ENCODE measurements around the gene SLC35E2B. TPM values are rescaled to one million over a fixed set of nuclear protein-coding genes. Genes with fewer than 3 reads are reported as not detected.
"Not testable (repeated sequence)": the region's sequence is repeated elsewhere in the genome, so short reads cannot be mapped to it uniquely, and the experiment has no call there.

SLC35E2B gene
- total RNA-seq, 2 donors from 2014 or later: 41.5 to 57.8 TPM

DNA sequence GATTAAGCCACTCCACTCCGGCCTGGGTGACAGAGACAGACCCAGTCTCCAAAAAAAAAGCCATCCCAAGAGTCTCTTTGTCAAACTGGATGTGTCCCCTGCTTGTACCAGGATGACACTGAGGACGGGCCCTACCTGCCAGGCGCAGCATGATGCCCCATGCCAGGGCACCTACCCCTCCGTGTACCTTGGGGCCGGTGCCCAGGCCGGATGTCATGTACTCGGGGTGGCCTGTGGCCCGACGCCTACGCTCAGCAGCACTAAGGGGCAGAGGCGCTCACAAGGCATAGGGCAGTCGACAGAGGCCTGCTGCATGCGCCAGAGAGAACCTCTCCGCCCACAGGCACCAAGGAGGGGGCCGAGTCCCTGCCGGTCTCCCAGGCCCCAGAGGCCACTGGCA is 53.2 kb downstream of the SLC35E2B start:
- H3K4me3 ChIP-seq; H3K36me3 ChIP-seq; DNase-seq; H3K9me3 ChIP-seq; H3K27ac ChIP-seq; H3K4me1 ChIP-seq; H3K9ac ChIP-seq (ENCODE audit: low read depth in 2 of 2, low read length in 2 of 2); H3K27me3 ChIP-seq; intact Hi-C loops (cut with DNase I): not testable (repeated sequence)

DNA sequence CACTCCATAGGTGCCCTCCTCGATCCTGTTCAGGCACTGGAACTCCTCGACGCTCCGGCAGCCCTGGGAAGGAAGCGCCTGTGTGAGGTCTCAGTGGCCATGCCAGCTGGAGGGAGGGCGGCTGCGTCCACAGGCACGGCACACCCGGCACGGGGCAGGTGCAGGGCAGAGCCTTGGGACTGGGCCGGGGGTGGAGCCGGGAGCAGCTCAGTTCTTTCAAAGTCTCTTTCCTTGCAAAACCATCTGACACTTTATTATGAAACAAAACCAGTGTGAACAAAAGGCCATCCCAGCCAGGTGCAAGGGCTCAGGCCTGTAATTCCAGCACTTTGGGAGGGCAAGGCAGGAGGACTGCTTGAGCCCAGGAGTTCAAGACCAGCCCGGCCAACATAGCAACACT is 54.1 kb downstream of the SLC35E2B start:
- H3K4me1 ChIP-seq; H3K4me3 ChIP-seq; H3K9ac ChIP-seq (ENCODE audit: low read depth in 2 of 2, low read length in 2 of 2); H3K27me3 ChIP-seq; H3K9me3 ChIP-seq; DNase-seq; H3K27ac ChIP-seq; H3K36me3 ChIP-seq; intact Hi-C loops (cut with DNase I): not testable (repeated sequence)

GRCh38 chr1:1637479-1637875 is 55.1 kb downstream of the SLC35E2B start:
- H3K4me3 ChIP-seq; DNase-seq; H3K9ac ChIP-seq (ENCODE audit: low read depth in 2 of 2, low read length in 2 of 2); H3K4me1 ChIP-seq; H3K36me3 ChIP-seq; H3K9me3 ChIP-seq; H3K27me3 ChIP-seq; H3K27ac ChIP-seq; intact Hi-C loops (cut with DNase I): not testable (repeated sequence)

DNA sequence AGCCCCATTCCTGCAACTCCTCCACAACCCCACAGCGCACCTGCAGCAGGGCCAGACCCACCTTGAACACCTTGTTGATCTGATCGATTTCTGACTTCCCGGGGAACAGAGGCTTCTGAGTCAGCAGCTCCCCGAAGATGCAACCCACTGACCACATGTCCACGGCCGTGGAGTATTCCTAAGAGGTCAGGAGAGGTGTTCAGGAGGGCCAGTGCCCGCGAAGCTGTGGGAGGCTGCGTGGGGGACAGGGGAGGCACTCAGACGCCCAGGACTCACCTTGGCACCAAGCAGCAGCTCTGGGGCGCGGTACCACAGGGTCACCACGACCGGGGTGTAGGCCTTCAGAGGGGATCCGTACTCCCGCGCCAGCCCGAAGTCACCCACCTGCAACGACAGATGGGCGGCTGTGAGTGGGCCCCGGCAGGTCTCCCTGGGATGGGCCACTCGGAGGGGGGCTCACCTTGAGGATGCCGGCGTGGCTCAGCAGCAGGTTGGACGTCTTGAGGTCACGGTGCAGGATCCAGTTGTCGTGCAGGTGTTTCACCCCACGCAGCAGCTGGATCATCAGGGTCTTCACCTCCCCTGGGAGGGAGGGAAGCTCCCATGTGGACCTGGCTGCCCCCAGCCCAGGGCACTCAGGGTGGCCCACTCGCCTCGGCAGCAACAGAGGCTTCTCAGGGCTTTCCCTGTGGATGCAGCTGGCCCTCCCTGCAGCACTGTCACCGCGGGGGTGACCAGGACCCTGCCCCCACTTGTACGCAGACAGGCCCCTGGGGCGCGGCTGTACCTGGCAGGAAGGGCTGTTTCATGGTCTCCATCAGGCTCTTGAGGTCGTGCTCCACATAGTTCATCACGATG is 55.7 kb downstream of the SLC35E2B start:
- H3K4me1 ChIP-seq; H3K36me3 ChIP-seq; H3K4me3 ChIP-seq; H3K9me3 ChIP-seq; DNase-seq; H3K9ac ChIP-seq (ENCODE audit: low read depth in 2 of 2, low read length in 2 of 2); H3K27me3 ChIP-seq; intact Hi-C loops (cut with DNase I); H3K27ac ChIP-seq: not testable (repeated sequence)

GRCh38 chr1:1634613-1635012 is 58.0 kb downstream of the SLC35E2B start:
- intact Hi-C loops (cut with DNase I); H3K9me3 ChIP-seq; H3K27ac ChIP-seq; H3K36me3 ChIP-seq; DNase-seq; H3K4me3 ChIP-seq; H3K4me1 ChIP-seq; H3K9ac ChIP-seq (ENCODE audit: low read depth in 2 of 2, low read length in 2 of 2): not testable (repeated sequence)
- peaks cover 19% of the 10 kb centered on the region for H3K27me3 ChIP-seq

DNA sequence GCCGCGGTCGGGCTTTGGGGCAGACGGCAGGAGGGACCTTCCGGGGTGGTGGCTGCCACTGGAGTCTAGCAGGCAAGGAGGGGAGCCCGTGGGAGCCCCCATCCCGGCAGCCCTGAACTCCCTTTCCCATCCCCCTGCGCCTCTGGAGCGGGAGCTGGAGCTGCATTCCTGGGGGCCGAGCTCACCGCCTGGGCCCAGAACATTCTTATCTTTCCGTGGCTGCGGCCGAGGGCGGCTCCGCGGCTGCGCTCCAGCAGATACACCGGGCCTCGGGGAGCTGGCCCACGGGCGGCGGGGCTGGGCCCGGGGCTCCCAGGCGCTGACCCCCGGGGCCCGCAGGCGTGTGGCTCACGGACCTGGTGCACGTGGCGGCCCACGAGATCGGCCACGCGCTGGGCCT is 59.2 kb downstream of the SLC35E2B start:
- H3K4me3 ChIP-seq; DNase-seq; H3K4me1 ChIP-seq; intact Hi-C loops (cut with DNase I); H3K9ac ChIP-seq (ENCODE audit: low read depth in 2 of 2, low read length in 2 of 2); H3K27ac ChIP-seq; H3K9me3 ChIP-seq; H3K36me3 ChIP-seq: not testable (repeated sequence)
- peaks cover 19% of the 10 kb centered on the region for H3K27me3 ChIP-seq

GRCh38 chr1:1631782-1632420 is 60.7 kb downstream of the SLC35E2B start, which contains the start of gene MMP23B:
TSS of gene MMP23B (plus strand) at chr1:1632173. CDS start at chr1:1632219, 46 bp downstream.
- peak within 1 kb of the TSS; percentile 69 for H3K27ac ChIP-seq
- H3K36me3 ChIP-seq: no peaks in the 10 kb centered on the region
- TF ChIP-seq, protein P1, sequence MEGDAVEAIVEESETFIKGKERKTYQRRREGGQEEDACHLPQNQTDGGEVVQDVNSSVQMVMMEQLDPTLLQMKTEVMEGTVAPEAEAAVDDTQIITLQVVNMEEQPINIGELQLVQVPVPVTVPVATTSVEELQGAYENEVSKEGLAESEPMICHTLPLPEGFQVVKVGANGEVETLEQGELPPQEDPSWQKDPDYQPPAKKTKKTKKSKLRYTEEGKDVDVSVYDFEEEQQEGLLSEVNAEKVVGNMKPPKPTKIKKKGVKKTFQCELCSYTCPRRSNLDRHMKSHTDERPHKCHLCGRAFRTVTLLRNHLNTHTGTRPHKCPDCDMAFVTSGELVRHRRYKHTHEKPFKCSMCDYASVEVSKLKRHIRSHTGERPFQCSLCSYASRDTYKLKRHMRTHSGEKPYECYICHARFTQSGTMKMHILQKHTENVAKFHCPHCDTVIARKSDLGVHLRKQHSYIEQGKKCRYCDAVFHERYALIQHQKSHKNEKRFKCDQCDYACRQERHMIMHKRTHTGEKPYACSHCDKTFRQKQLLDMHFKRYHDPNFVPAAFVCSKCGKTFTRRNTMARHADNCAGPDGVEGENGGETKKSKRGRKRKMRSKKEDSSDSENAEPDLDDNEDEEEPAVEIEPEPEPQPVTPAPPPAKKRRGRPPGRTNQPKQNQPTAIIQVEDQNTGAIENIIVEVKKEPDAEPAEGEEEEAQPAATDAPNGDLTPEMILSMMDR (IDR thresholded peaks at IDR 0.05): no peak
- H3K9me3 ChIP-seq: no peaks in the 10 kb centered on the region
- peak within 1 kb of the TSS in 1 of 2 donors; percentile 35 for H3K9ac ChIP-seq (ENCODE audit: low read depth in 2 of 2, low read length in 2 of 2)
- DNase-seq: no peak
- intact Hi-C loops (cut with DNase I): no loop called here
- H3K4me1 ChIP-seq: peaks cover 3% of the 10 kb centered on the region
- H3K4me3 ChIP-seq: no peak within 1 kb of the TSS
- H3K27me3 ChIP-seq: peaks cover 19% of the 10 kb centered on the region

DNA sequence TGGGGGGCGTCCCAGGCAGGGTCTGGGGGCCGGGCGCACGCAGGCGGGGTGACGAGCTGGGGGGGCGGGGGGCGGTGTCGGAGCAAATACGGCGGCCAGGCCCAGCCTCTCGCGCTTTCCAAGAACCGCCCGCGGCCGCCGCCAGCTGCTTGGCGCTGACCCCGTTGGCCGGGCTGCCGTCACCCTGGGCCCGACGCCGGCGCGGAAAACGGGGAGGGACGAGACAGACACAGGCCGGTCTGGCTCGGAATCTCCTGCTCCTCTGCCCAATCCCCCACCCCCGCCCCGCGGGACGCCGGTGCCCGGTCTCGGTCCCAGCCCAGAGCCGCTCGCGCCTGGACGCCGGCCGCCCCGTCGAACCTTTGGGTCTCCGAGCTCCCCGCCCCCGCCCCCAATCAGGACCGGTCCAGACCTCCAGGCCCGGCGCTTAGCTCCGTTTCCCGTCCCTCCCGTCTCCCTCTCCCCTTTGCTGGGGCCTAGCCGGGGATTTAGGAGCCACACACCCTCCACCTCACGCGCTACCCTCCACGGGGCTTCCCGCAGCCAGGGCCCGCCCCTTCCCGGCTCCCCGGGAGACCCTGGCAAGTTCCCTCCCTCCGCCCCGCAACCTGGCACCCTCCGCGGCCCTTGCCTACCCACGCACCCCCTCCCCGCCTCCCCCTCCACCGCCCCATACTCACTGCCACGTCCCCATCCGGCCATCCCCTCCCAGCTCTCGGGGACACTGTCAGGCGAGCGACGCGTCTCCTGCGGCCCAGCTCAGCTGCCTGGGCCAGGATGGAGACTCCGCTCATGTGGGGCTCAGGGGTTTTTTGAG is 61.4 kb downstream of the SLC35E2B start:
- peak; percentile 66 for DNase-seq
- no peaks in the 10 kb centered on the region for H3K9me3 ChIP-seq
- H3K36me3 ChIP-seq: no peaks in the 10 kb centered on the region
- H3K27ac ChIP-seq: peak overlapping the region; percentile 69
- H3K9ac ChIP-seq (ENCODE audit: low read depth in 2 of 2, low read length in 2 of 2): peak overlapping the region in 1 of 2 donors; percentile 26
- H3K27me3 ChIP-seq: peaks cover 19% of the 10 kb centered on the region
- H3K4me1 ChIP-seq: peaks cover 5% of the 10 kb centered on the region
- TF ChIP-seq, protein P1 (IDR thresholded peaks at IDR 0.05): no peak
- H3K4me3 ChIP-seq: peak overlapping the region; percentile 4
- intact Hi-C loops (cut with DNase I): no loop called here
